Measurements from ENCODE around the gene ARHGEF28.
A peak's percentile ranks its signal among the peaks of the same experiment; 100 is the strongest.

Gene ARHGEF28

DNA sequence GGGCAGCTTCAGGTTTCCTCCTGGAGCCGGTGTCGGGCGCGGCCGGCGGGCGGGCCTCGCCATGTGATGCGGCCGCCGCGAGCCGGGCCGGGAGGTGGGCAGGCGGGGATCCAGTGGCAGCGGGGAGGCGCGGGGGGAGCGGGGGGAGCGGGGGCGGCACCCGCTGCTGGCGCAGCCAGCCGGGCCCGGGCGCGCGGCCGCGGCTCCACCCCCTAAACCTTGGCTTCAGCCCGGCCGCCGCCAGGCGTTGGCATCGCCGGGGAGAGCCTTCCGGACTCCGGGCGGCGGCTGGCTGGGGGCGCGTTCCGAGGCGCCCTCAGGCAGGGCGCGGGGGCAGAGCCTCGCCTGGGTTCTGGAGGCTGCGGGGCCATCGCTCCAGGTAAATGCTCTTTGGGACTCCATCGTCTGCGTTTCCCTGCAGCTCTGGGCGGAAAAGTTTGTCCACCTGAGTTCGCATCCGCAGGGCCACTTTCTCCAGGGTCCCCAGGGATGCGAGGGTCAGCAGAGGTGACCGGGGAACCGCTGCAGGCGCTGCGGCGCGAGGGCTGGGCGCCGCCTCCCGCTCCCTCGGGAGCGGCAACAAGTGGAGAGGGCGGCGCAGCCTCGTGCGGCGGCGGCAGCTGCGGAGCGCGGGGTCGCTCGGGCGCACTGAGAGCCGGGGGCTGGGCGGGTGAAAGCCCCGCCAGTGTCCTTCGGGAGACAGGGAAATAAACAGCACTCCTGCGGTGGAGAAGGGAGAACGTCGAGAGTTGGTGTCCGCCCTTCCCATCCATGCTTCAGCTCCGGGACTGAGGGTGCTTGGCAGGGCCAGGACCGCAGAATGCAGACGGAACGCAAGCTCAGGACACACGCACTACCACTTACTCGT is at the start of gene ARHGEF28:
Gene ARHGEF28, plus strand, starts transcription at position 253 of the 868 bp plus-strand sequence. CDS start 58,656 bp downstream, outside the sequence.
- peak; percentile 56 for DNase-seq (ENCODE audit: low spot score)

- no peak for DNase-seq (ENCODE audit: low spot score)
Observed at GRCh38 chr5:73582285-73583145, 43.5 kb upstream of the ARHGEF28 start.

GRCh38 chr5:73587923-73588322 is 38.1 kb upstream of the ARHGEF28 start:
- DNase-seq (ENCODE audit: low spot score) = no peak

- DNase-seq (ENCODE audit: low spot score) = peak; percentile 83
Observed at GRCh38 chr5:73591102-73591695, 34.8 kb upstream of the ARHGEF28 start.

- no peak for DNase-seq (ENCODE audit: low spot score)
Observed at GRCh38 chr5:73591698-73592501, 34.1 kb upstream of the ARHGEF28 start.

- no peak for DNase-seq (ENCODE audit: low spot score)
Observed at GRCh38 chr5:73592551-73592950, 33.4 kb upstream of the ARHGEF28 start.

DNA sequence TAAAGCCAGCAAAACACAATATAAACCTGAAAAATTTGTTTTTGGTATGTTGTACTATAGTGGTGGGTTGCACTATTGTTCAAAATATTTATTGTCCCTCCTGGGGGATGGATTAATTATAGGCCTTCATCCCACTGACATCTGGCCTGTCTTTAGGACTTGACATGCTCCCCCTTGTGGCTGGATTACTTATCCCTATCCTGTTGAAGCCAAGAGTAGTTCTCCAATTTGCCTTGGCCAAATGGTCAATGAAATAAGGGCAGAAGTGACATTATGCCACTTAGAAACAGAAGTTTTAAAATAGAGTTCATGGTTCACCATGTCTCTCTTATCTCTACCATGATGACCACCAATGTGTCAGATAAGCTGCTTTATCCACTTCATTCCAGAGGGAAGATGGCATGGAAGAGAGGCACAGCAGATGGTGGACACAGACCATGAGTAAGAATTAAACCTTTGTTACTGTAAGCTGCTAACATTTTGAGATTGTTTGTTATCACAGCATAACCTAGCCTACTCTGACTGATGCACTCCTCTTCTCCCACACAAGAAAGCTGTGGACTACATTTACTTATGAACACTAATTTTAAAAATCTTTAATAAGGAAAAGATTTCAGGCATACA is 29.2 kb upstream of the ARHGEF28 start:
- DNase-seq (ENCODE audit: low spot score) = no peak

GRCh38 chr5:73599380-73599779 is 26.6 kb upstream of the ARHGEF28 start:
- DNase-seq (ENCODE audit: low spot score) = no peak

DNA sequence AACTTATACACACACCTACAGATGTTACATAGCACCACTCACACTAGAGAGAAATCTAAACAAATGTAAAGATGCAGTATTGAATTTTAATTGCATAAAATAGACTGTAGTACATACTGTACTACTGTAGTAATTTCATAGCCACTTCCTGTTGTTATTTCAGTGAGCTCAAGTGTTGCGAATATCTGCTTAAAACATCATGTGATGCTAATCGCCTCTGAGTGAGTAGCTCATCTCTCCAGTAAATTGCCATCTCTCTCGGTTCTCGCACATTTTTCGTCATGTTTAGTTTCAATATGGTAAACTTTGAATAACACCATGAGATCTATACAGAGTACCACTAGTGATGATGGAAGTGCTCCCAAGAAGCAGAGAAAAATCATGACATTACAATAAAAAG is 22.0 kb upstream of the ARHGEF28 start:
- no peak for DNase-seq (ENCODE audit: low spot score)

GRCh38 chr5:73605223-73606087 is 20.5 kb upstream of the ARHGEF28 start:
- no peak for DNase-seq (ENCODE audit: low spot score)

- DNase-seq (ENCODE audit: low spot score) = no peak
Observed at GRCh38 chr5:73606206-73606753, 19.7 kb upstream of the ARHGEF28 start.

DNA sequence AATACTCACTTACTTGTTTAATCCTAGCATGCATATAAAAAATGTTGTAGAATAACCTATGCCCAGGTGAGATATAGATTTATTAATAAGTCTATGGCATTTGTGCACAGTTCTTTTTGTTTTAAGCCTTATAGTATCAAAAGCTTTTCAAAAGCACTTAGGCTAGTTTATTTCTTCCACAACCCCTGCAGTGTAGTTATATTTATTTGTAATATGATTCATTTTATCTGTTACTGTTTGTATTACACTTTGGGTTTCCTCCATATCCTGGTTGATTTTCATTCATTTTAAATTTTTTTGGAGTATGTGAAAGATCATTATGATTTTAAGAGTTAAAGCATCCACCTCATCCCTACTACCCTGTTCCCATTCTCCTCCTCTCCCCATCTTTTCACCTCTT is 18.8 kb upstream of the ARHGEF28 start:
- no peak for DNase-seq (ENCODE audit: low spot score)

- DNase-seq (ENCODE audit: low spot score) = no peak
Observed at GRCh38 chr5:73612799-73613198, 13.2 kb upstream of the ARHGEF28 start.

DNA sequence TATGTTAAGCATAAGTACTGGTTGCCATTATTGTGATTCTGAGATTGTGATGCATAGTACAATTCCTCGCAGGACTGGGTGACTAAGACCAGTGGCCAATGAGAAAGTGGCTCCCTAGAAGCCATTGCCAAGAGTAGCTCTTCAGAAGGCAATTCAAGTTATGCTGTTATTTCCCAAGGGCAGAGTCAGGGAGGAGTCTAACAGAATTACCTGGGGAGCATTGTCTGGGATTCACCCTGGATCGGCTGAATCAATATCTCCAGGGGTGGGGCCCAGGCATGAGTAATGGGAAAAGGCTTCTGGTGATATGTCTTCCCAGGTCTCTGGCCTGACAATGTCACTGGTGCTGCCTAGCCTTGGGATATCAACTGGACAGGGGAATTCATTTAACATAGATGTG is 10.9 kb upstream of the ARHGEF28 start:
- no peak for DNase-seq (ENCODE audit: low spot score)

- DNase-seq (ENCODE audit: low spot score) = no peak
Observed at GRCh38 chr5:73615947-73616346, 10.0 kb upstream of the ARHGEF28 start.

GRCh38 chr5:73617510-73618279 is 8.3 kb upstream of the ARHGEF28 start:
- DNase-seq (ENCODE audit: low spot score) = peak; percentile 52

GRCh38 chr5:73619606-73620333 is 6.2 kb upstream of the ARHGEF28 start:
- no peak for DNase-seq (ENCODE audit: low spot score)

DNA sequence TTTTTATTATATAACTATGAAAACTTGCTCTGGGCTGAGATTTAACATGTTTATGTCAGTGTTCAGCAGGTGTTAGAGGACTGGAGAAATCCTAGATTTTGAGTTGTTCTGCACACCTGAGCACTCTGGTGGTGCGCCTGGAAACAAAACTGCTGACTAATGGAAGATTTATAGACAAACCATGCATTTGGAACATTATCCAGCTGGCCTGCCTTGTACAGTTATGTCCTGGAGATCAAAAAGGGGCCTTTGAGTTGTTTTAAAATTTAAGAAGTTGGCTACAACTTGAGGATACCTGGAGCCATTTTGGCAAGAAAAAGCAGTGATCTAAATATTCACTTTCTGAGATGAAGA is 5.7 kb upstream of the ARHGEF28 start:
- DNase-seq (ENCODE audit: low spot score) = no peak

DNA sequence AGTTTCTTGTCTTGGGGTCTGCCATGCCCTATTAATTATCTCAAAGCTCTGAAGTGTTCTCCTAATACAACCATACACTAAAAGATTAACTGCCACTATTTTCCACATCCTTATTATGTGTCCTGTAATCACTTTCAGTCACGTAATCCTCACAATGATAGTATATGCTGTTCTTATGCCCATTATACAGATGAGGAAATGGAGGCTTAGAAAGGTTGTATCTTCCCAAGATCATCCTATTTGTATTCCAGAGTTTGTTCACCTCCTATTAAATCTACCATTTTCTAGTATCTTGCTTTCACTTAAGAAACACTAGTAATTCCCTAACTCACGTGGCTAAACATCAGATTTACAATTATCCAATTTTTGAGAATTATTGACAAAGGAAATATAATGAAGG is 2.9 kb upstream of the ARHGEF28 start:
- DNase-seq (ENCODE audit: low spot score) = no peak
